Hepatocyte (in vitro differentiated cells): ENCODE measurements around the gene UGGT1. TPM values are rescaled to one million over a fixed set of nuclear protein-coding genes. Genes with fewer than 3 reads are reported as not detected.

Source experiments
- DNase-seq: peaks from one replicate; pipeline ENCODE4 v3.0.0-alpha.2; 2016; ENCODE audit warnings: low spot score
- H2AFZ ChIP-seq: fragments of 200-600 bp; sonication (generic); 2 replicates; pipeline ENCODE4 v1.6.0; 2016; ENCODE audit warnings: antibody characterized with exemption, mild to moderate bottlenecking
- H3K27ac ChIP-seq: fragments of 200-600 bp; sonication (generic); 2 replicates; pipeline ENCODE4 v1.5.1; 2016; ENCODE audit warnings: mild to moderate bottlenecking
- H3K27me3 ChIP-seq: fragments of 200-600 bp; sonication (generic); 2 replicates; pipeline ENCODE4 v1.6.1; 2016
- H3K36me3 ChIP-seq: fragments of 200-600 bp; sonication (generic); replicated peaks from 2 replicates; pipeline ENCODE4 v1.5.1; 2016; ENCODE audit warnings: low read depth; ENCODE audit not compliant: insufficient read depth
- H3K4me1 ChIP-seq: fragments of 200-600 bp; sonication (generic); 2 replicates; pipeline ENCODE4 v1.5.1; 2016; ENCODE audit warnings: mild to moderate bottlenecking, moderate library complexity; ENCODE audit not compliant: insufficient read depth
- H3K4me2 ChIP-seq: fragments of 200-600 bp; sonication (generic); 2 replicates; pipeline ENCODE4 v1.6.0; 2016
- H3K4me3 ChIP-seq: fragments of 200-600 bp; sonication (generic); 2 replicates; pipeline ENCODE4 v1.5.1; 2016; ENCODE audit warnings: mild to moderate bottlenecking
- H3K79me2 ChIP-seq: fragments of 200-600 bp; sonication (generic); 2 replicates; pipeline ENCODE4 v1.6.0; 2017; ENCODE audit warnings: mild to moderate bottlenecking
- H3K9me2 ChIP-seq: fragments of 200-600 bp; sonication (generic); replicated peaks from 2 replicates; pipeline ENCODE4 v1.6.0; 2017; ENCODE audit warnings: mild to moderate bottlenecking; ENCODE audit not compliant: insufficient read depth
- H3K9me3 ChIP-seq: fragments of 200-600 bp; sonication (generic); 2 replicates; pipeline ENCODE4 v1.5.1; 2016; ENCODE audit warnings: low read depth, mild to moderate bottlenecking
- H4K20me1 ChIP-seq: fragments of 200-600 bp; sonication (generic); 2 replicates; pipeline ENCODE4 v1.6.0; 2016; ENCODE audit warnings: mild to moderate bottlenecking; ENCODE audit not compliant: insufficient read depth, poor library complexity, severe bottlenecking
- EZH2 ChIP-seq: fragments of 200-600 bp; sonication (generic); IDR thresholded peaks from 2 replicates; pipeline ENCODE4 v1.6.1; 2016; ENCODE audit warnings: antibody characterized with exemption, mild to moderate bottlenecking, borderline replicate concordance
- EZH2phosphoT487 ChIP-seq: fragments of 200-600 bp; sonication (generic); IDR thresholded peaks from one replicate; pipeline ENCODE4 v1.6.1; 2018; ENCODE audit warnings: antibody characterized with exemption, mild to moderate bottlenecking, low read depth, moderate library complexity; ENCODE audit not compliant: unreplicated experiment, severe bottlenecking
- WGBS: methylation state at CpG from one replicate; pipeline ENCODE4 v1.1.6; 2016; ENCODE audit warnings: low lambda C conversion rate; ENCODE audit errors: missing lambda C conversion rate; 5-methylcytosine and 5-hydroxymethylcytosine counted together
- polyA plus RNA-seq: library from polyadenylated mRNA; unstranded; fragments of >200 nt; fragmentation: Nextera tagmentation; extraction: Ambion mirVana; gene quantifications from 2 replicates; pipeline ENCODE4 v1.2.1, GENCODE V29; 2016
- total RNA-seq: library from RNA; depleted of rRNA; stranded (reverse); fragments of >200 nt; gene quantifications from 2 replicates; pipeline ENCODE4 v1.2.3, GENCODE V29; 2014
- TF ChIP-seq, protein P1 (sequence below): fragments of 200-600 bp; sonication (generic); IDR thresholded peaks from 2 replicates; pipeline ENCODE4 v1.5.1; 2016; ENCODE audit warnings: antibody characterized with exemption, mild to moderate bottlenecking; ENCODE audit not compliant: poor library complexity

UGGT1 gene
- total and polyA plus RNA-seq, 2 experiments from 2014 or later = 6.8 to 49.7 TPM

DNA sequence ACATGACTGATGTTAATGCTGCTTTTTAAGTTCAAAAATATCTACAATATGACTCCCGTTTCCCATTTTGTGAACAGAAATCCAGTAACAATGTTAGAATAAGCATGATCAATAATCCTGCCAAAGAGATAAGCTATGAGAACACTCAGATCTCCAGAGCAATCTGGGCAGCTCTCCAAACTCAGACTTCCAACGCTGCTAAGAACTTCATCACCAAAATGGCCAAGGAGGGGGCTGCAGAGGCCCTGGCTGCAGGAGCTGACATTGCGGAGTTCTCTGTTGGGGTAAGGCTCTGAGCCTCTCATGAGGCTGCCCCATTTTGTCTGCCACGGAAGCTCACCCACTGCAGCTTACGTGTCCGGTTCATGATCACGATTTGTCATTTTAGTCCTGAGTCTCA lies 68.4 kb downstream of the UGGT1 start:
- no peaks in the 10 kb centered on the region for H3K36me3 ChIP-seq
- H3K9me2 ChIP-seq = no peaks in the 10 kb centered on the region
- no peak overlapping the region for H3K4me3 ChIP-seq
- no peak for DNase-seq
- no peaks in the 10 kb centered on the region for H3K27me3 ChIP-seq
- no peaks in the 10 kb centered on the region for H3K9me3 ChIP-seq
- no peaks in the 10 kb centered on the region for H4K20me1 ChIP-seq
- H3K4me1 ChIP-seq = no peaks in the 10 kb centered on the region
- no peak overlapping the region for H2AFZ ChIP-seq
- H3K4me2 ChIP-seq = no peak overlapping the region
- TF ChIP-seq EZH2 = no peak
- TF ChIP-seq EZH2phosphoT487 = no peak
- TF ChIP-seq, protein P1, sequence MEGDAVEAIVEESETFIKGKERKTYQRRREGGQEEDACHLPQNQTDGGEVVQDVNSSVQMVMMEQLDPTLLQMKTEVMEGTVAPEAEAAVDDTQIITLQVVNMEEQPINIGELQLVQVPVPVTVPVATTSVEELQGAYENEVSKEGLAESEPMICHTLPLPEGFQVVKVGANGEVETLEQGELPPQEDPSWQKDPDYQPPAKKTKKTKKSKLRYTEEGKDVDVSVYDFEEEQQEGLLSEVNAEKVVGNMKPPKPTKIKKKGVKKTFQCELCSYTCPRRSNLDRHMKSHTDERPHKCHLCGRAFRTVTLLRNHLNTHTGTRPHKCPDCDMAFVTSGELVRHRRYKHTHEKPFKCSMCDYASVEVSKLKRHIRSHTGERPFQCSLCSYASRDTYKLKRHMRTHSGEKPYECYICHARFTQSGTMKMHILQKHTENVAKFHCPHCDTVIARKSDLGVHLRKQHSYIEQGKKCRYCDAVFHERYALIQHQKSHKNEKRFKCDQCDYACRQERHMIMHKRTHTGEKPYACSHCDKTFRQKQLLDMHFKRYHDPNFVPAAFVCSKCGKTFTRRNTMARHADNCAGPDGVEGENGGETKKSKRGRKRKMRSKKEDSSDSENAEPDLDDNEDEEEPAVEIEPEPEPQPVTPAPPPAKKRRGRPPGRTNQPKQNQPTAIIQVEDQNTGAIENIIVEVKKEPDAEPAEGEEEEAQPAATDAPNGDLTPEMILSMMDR = no peak
- H3K27ac ChIP-seq = no peak overlapping the region
- 88% methylated on average over 7 of the region's 7 CpGs for WGBS
- no peaks in the 10 kb centered on the region for H3K79me2 ChIP-seq

- no peaks in the 10 kb centered on the region for H3K9me2 ChIP-seq
- H3K4me3 ChIP-seq = no peak overlapping the region
- no peak overlapping the region for H3K4me2 ChIP-seq
- no peaks in the 10 kb centered on the region for H3K27me3 ChIP-seq
- no peak for TF ChIP-seq EZH2
- TF ChIP-seq, protein P1 = no peak
- TF ChIP-seq EZH2phosphoT487 = no peak
- H4K20me1 ChIP-seq = no peaks in the 10 kb centered on the region
- 87% methylated on average over 9 of the region's 9 CpGs for WGBS
- DNase-seq = no peak
- no peak overlapping the region for H3K27ac ChIP-seq
- H3K36me3 ChIP-seq = no peaks in the 10 kb centered on the region
- H3K9me3 ChIP-seq = no peaks in the 10 kb centered on the region
- H3K4me1 ChIP-seq = no peaks in the 10 kb centered on the region
- H2AFZ ChIP-seq = no peak overlapping the region
- no peaks in the 10 kb centered on the region for H3K79me2 ChIP-seq
Observed at GRCh38 chr2:128160616-128161275, 69.7 kb downstream of the UGGT1 start.

GRCh38 chr2:128162266-128162665 lies 71.3 kb downstream of the UGGT1 start:
- Histone ChIP-seq H3K9me3 (no peaks in the 10 kb centered on the region), H3K27me3 (no peaks in the 10 kb centered on the region), H3K9me2 (no peaks in the 10 kb centered on the region), H3K4me3 (no peak overlapping the region), H3K27ac (no peak overlapping the region), H3K36me3 (no peaks in the 10 kb centered on the region), H4K20me1 (no peaks in the 10 kb centered on the region), H3K4me2 (no peak overlapping the region), H3K4me1 (peaks cover 2% of the 10 kb centered on the region), H2AFZ (no peak overlapping the region), H3K79me2 (no peaks in the 10 kb centered on the region)
- no peak for DNase-seq
- TF ChIP-seq EZH2 (no peak), EZH2phosphoT487 (no peak)
- TF ChIP-seq, protein P1 = no peak
- 87% methylated on average over 2 of the region's 2 CpGs for WGBS
